Esophagus (tissue), 2 donors: ENCODE results near the gene FHOD3. TPM values are rescaled to one million over a fixed set of nuclear protein-coding genes. Genes with fewer than 3 reads are reported as not detected.

ENCODE experiments used
- H3K27ac ChIP-seq, 2 donors: one replicate each; pipeline ENCODE4 v1.5.1; 2013; ENCODE audit warnings: low read depth in 2 of 2, mild to moderate bottlenecking in 2 of 2, inconsistent platforms in 1 of 2, low read length in 1 of 2, moderate library complexity in 1 of 2
- H3K27me3 ChIP-seq, 2 donors: one replicate each; pipeline ENCODE4 v1.6.1; 2013; ENCODE audit warnings: low read length in 2 of 2, control low read depth in 1 of 2, mild to moderate bottlenecking in 1 of 2; ENCODE audit not compliant: insufficient read depth in 2 of 2, control insufficient read depth in 1 of 2
- H3K36me3 ChIP-seq, 2 donors: one replicate each; pipeline ENCODE4 v1.6.1; 2013; ENCODE audit warnings: low read length in 1 of 2; ENCODE audit not compliant: control insufficient read depth in 2 of 2, insufficient read depth in 2 of 2
- H3K4me1 ChIP-seq, 2 donors: one replicate each; pipeline ENCODE4 v1.6.1; 2013; ENCODE audit warnings: low read length in 1 of 2; ENCODE audit not compliant: control insufficient read depth in 2 of 2, insufficient read depth in 2 of 2
- H3K4me3 ChIP-seq, 2 donors: one replicate each; pipeline ENCODE4 v1.5.1; 2013; ENCODE audit warnings: low read length in 2 of 2, mild to moderate bottlenecking in 2 of 2, low read depth in 1 of 2, moderate library complexity in 1 of 2
- H3K9me3 ChIP-seq, 2 donors: one replicate each; pipeline ENCODE4 v1.6.1; 2013; ENCODE audit warnings: mild to moderate bottlenecking in 2 of 2, low read depth in 1 of 2, low read length in 1 of 2, moderate library complexity in 1 of 2; ENCODE audit not compliant: control insufficient read depth in 2 of 2, insufficient read depth in 1 of 2
- WGBS, 2 donors: extraction: QIAGEN DNeasy Blood & Tissue Kit; methylation state at CpG; one replicate each; pipeline ENCODE4 v1.1.7; 2013; 5-methylcytosine and 5-hydroxymethylcytosine counted together
- polyA plus RNA-seq, 2 donors: library from polyadenylated mRNA; stranded (reverse); fragments of 200-250 nt; gene quantifications; one replicate each; pipeline ENCODE4 v1.2.3, GENCODE V29; 2013
- donor health status: healthy with polysubstance abuse.
- donor health status: Bipolar disorder and iron deficiency.

Gene FHOD3
- polyA plus RNA-seq, 2 donors: 3.7 to 11.1 TPM

GRCh38 chr18:36640021-36640952 is 342.8 kb downstream of the FHOD3 start:
- WGBS, 2 donors: 73 to 76% methylated on average over 8 of the region's 8 CpGs
- no peak overlapping the region for H3K27ac ChIP-seq

GRCh38 chr18:36643061-36643460 is 345.5 kb downstream of the FHOD3 start:
- no peak overlapping the region for H3K27ac ChIP-seq
- no peak overlapping the region for H3K4me3 ChIP-seq
- H3K9me3 ChIP-seq: no peaks in the 10 kb centered on the region
- WGBS, 2 donors: 75 to 77% methylated on average over 3 of the region's 3 CpGs
- H3K36me3 ChIP-seq: no peaks in the 10 kb centered on the region
- H3K27me3 ChIP-seq: no peaks in the 10 kb centered on the region
- H3K4me1 ChIP-seq: no peaks in the 10 kb centered on the region

More at GRCh38 chr18:36640021-36640952, 342.8 kb downstream of the FHOD3 start:
- Histone ChIP-seq H3K4me3 (no peak overlapping the region), H3K36me3 (no peaks in the 10 kb centered on the region), H3K9me3 (no peaks in the 10 kb centered on the region), H3K4me1 (no peaks in the 10 kb centered on the region), H3K27me3 (no peaks in the 10 kb centered on the region)

GRCh38 chr18:36648803-36649202 is 351.3 kb downstream of the FHOD3 start:
- Histone ChIP-seq H3K4me1 (peaks cover 0 to 2% of the 10 kb centered on the region in 2 donors), H3K9me3 (no peaks in the 10 kb centered on the region), H3K27ac (no peak overlapping the region), H3K36me3 (no peaks in the 10 kb centered on the region), H3K4me3 (no peak overlapping the region), H3K27me3 (no peaks in the 10 kb centered on the region)
- WGBS, 2 donors: 83 to 89% methylated on average over 3 of the region's 3 CpGs

- H3K4me1 ChIP-seq: peaks cover 0 to 2% of the 10 kb centered on the region in 2 donors
- 88 to 90% methylated on average over 3 of the region's 3 CpGs for WGBS, 2 donors
- H3K9me3 ChIP-seq: no peaks in the 10 kb centered on the region
- H3K4me3 ChIP-seq: no peak overlapping the region
- no peaks in the 10 kb centered on the region for H3K27me3 ChIP-seq
- H3K36me3 ChIP-seq: no peaks in the 10 kb centered on the region
- H3K27ac ChIP-seq: no peak overlapping the region
Observed at GRCh38 chr18:36649205-36649604, 351.7 kb downstream of the FHOD3 start.

- 77% methylated on average over 3 of the region's 3 CpGs for WGBS, 2 donors
- no peaks in the 10 kb centered on the region for H3K27me3 ChIP-seq
- H3K27ac ChIP-seq: no peak overlapping the region
Observed at GRCh38 chr18:36650266-36650665, 352.8 kb downstream of the FHOD3 start.

GRCh38 chr18:36650906-36651305 is 353.4 kb downstream of the FHOD3 start:
- H3K4me1 ChIP-seq: peaks cover 0 to 2% of the 10 kb centered on the region in 2 donors
- no peak overlapping the region for H3K27ac ChIP-seq
- no peaks in the 10 kb centered on the region for H3K9me3 ChIP-seq
- H3K4me3 ChIP-seq: no peak overlapping the region
- no peaks in the 10 kb centered on the region for H3K27me3 ChIP-seq
- no peaks in the 10 kb centered on the region for H3K36me3 ChIP-seq
- 45 to 53% methylated on average over 6 of the region's 6 CpGs for WGBS, 2 donors

More at GRCh38 chr18:36650266-36650665, 352.8 kb downstream of the FHOD3 start:
- Histone ChIP-seq H3K4me1 (peaks cover 0 to 2% of the 10 kb centered on the region in 2 donors), H3K4me3 (no peak overlapping the region), H3K9me3 (no peaks in the 10 kb centered on the region), H3K36me3 (no peaks in the 10 kb centered on the region)

GRCh38 chr18:36652503-36652902 is 355.0 kb downstream of the FHOD3 start:
- Histone ChIP-seq H3K9me3 (no peaks in the 10 kb centered on the region), H3K27me3 (no peaks in the 10 kb centered on the region), H3K4me3 (no peak overlapping the region), H3K36me3 (no peaks in the 10 kb centered on the region), H3K27ac (no peak overlapping the region), H3K4me1 (peaks cover 0 to 2% of the 10 kb centered on the region in 2 donors)
- whole genome bisulfite sequencing, 2 donors: 89 to 91% methylated on average over 10 of the region's 10 CpGs

- peaks cover 0 to 2% of the 10 kb centered on the region in 2 donors for H3K4me1 ChIP-seq
- H3K27me3 ChIP-seq: no peaks in the 10 kb centered on the region
- no peaks in the 10 kb centered on the region for H3K36me3 ChIP-seq
- H3K9me3 ChIP-seq: no peaks in the 10 kb centered on the region
- no peak overlapping the region for H3K4me3 ChIP-seq
- 81% methylated on average over 8 of the region's 8 CpGs for WGBS, 2 donors
- H3K27ac ChIP-seq: no peak overlapping the region
Observed at GRCh38 chr18:36653141-36653869, 355.8 kb downstream of the FHOD3 start.

- Histone ChIP-seq H3K27ac (no peak overlapping the region), H3K9me3 (no peaks in the 10 kb centered on the region), H3K4me3 (no peak overlapping the region), H3K36me3 (no peaks in the 10 kb centered on the region), H3K27me3 (no peaks in the 10 kb centered on the region), H3K4me1 (peaks cover 0 to 2% of the 10 kb centered on the region in 2 donors)
- 91 to 95% methylated on average over 6 of the region's 6 CpGs for WGBS, 2 donors
Observed at GRCh38 chr18:36653870-36654269, 356.4 kb downstream of the FHOD3 start.
